ENCODE data around the gene FAM210A. TPM values are rescaled to one million over a fixed set of nuclear protein-coding genes. Genes with fewer than 3 reads are reported as not detected.

FAM210A gene, protein sequence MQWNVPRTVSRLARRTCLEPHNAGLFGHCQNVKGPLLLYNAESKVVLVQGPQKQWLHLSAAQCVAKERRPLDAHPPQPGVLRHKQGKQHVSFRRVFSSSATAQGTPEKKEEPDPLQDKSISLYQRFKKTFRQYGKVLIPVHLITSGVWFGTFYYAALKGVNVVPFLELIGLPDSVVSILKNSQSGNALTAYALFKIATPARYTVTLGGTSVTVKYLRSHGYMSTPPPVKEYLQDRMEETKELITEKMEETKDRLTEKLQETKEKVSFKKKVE
- total RNA-seq (11.4 and 12.3 TPM in 2 replicates), polyA plus RNA-seq (4.2 and 4.8 TPM in 2 replicates), polyA minus RNA-seq (15.0 and 16.5 TPM in 2 replicates)
- 12.5 TPM for total RNA-seq (2013)

DNA sequence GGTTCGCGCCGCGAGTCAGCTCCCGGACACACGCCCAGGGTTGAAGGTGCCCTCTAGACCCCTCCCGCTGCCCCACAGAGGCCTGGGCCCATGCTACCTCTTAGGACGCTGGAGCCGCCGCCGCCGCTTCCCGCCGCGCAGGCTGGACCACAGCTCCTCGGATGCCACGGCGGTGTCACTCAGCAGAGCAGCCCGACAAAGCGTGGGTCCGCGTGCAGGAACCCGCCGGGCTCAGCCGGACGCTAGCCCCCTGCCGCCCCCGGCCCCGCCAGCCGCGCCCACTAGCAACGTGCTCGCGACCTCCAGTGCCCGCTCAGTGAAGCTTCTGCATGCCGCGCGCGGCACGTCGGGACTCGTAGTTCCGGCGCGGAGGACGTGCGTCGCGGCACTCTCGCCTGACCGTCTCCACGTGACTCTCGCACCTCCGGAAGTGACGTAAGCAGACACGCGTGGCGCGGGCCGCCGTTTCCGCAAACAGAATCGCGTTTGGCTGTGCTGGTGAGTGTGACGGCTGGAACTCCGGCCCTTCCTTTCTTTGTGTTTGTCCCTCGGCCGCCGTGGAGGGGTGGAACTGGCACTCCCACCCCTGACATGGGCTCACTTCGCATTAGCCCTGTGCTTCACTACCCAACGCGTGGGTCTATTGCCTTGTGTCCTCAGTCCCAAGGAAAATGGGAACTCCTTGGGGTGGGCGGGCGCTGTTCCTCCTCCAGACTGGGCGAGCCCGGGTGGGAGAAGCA is at the start of gene FAM210A, which contains the start of gene RNMT:
FAM210A (minus strand) TSS at position 327 of the 740 bp plus-strand sequence. CDS start 44,481 bp downstream, outside the sequence.
RNMT (plus strand) TSS at position 442 of the 740 bp plus-strand sequence. CDS start 4,845 bp downstream, outside the sequence.
- Histone ChIP-seq H3K4me1 (ENCODE audit: control insufficient read depth in 2 of 2, insufficient read depth in 2 of 2, low read length in 2 of 2) (peaks cover 21 to 26% of the 10 kb centered on the region in 2 donors), H3K9me3 (ENCODE audit: control extremely low read depth in 1 of 3, control insufficient read depth in 2 of 3, insufficient read depth in 1 of 3, low read length in 2 of 3) (no peaks in the 10 kb centered on the region), H3K4me2 (replicated peaks; ENCODE audit: low read depth, low read length, poor library complexity, severe bottlenecking) (peak within 1 kb of the TSS; percentile 89), H3K36me3 (replicated peaks in 1 of 2; ENCODE audit: control extremely low read depth in 1 of 2, control insufficient read depth in 1 of 2, extremely low read depth in 1 of 2, insufficient read depth in 2 of 2, low read length in 1 of 2) (peaks cover under 1 to 3% of the 10 kb centered on the region in 2 experiments), H3K27ac (ENCODE audit: low read length in 2 of 2) (peak within 1 kb of the TSS; percentile 83 to 94), H3K27me3 (replicated peaks in 1 of 4; ENCODE audit: control extremely low read depth in 1 of 4, control insufficient read depth in 3 of 4, insufficient read depth in 4 of 4, low read length in 3 of 4) (no peaks in the 10 kb centered on the region), H3K9ac (ENCODE audit: low read length) (peak within 1 kb of the TSS; percentile 91), H2AFZ (ENCODE audit: insufficient read depth, low read depth, low read length, poor library complexity, severe bottlenecking) (peak within 1 kb of the TSS; percentile 95), H3K4me3 (ENCODE audit: control extremely low read depth in 1 of 5, extremely low read depth in 1 of 5, insufficient read depth in 1 of 5, low read depth in 2 of 5, low read length in 4 of 5) (peak within 1 kb of the TSS; percentile 51 to 94 (median 88)), H4K20me1 (ENCODE audit: control insufficient read depth, insufficient read depth, low read length, poor library complexity, severe bottlenecking) (peaks cover 14% of the 10 kb centered on the region), H3K79me2 (ENCODE audit: control insufficient read depth, insufficient read depth, low read length) (peaks cover 99% of the 10 kb centered on the region)
- peak; percentile 95 for ATAC-seq (ENCODE audit: low read depth)
- no peaks in the 10 kb centered on the region for H3K27me3 Mint-ChIP-seq
- ChIA-PET CTCF (interaction anchor here (1.0 to 2.0 kb wide), 3 partner anchors 97 to 510 kb away, joined by 3 to 12 read pairs (median 3); no protein-coding TSS in a partner anchor), POLR2A (interaction anchor here (0.6 to 1.0 kb wide), 3 partner anchors 150 to 843 kb away, joined by 3 to 5 read pairs (median 4); partner anchors contain the start of gene PTPN2)
- under 1% methylated on average over 76 of the region's 76 CpGs for WGBS (ENCODE audit: insufficient coverage)
- H3K9me3 Mint-ChIP-seq (ENCODE audit: insufficient read depth), result no peaks in the 10 kb centered on the region
- peaks cover 48% of the 10 kb centered on the region for H3K4me1 Mint-ChIP-seq
- intact Hi-C loops (cut with micrococcal nuclease), result loop anchor here (1.0 to 5.0 kb wide), 5 partner anchors 164 to 1024 kb away; partner anchors contain the start of genes CEP192, CEP76 and ZNF519
- TF ChIP-seq EZH2 (IDR thresholded peaks at IDR 0.05; ENCODE audit: borderline replicate concordance, insufficient read depth, low read depth, low read length, poor library complexity, severe bottlenecking), result no peak
- TF ChIP-seq, protein P1, sequence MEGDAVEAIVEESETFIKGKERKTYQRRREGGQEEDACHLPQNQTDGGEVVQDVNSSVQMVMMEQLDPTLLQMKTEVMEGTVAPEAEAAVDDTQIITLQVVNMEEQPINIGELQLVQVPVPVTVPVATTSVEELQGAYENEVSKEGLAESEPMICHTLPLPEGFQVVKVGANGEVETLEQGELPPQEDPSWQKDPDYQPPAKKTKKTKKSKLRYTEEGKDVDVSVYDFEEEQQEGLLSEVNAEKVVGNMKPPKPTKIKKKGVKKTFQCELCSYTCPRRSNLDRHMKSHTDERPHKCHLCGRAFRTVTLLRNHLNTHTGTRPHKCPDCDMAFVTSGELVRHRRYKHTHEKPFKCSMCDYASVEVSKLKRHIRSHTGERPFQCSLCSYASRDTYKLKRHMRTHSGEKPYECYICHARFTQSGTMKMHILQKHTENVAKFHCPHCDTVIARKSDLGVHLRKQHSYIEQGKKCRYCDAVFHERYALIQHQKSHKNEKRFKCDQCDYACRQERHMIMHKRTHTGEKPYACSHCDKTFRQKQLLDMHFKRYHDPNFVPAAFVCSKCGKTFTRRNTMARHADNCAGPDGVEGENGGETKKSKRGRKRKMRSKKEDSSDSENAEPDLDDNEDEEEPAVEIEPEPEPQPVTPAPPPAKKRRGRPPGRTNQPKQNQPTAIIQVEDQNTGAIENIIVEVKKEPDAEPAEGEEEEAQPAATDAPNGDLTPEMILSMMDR (IDR thresholded peaks at IDR 0.05), result peak; percentile 18
- H3K27ac Mint-ChIP-seq, result peak within 1 kb of the TSS; percentile 98
- H3K4me3 Mint-ChIP-seq, result peak within 1 kb of the TSS; percentile 97
- DNase-seq, result peak; percentile 97
